ENCODE data around the gene AK9.

AK9 gene

GRCh38 chr6:109454496-109455436 is 236.2 kb downstream of the AK9 start:
- DNase-seq = peak; percentile 73

GRCh38 chr6:109453594-109454495 is 237.2 kb downstream of the AK9 start:
- DNase-seq = peak; percentile 73

- no peak for DNase-seq
Observed at GRCh38 chr6:109453156-109453555, 237.8 kb downstream of the AK9 start.

GRCh38 chr6:109452181-109452580 is 238.8 kb downstream of the AK9 start:
- DNase-seq = no peak

DNA sequence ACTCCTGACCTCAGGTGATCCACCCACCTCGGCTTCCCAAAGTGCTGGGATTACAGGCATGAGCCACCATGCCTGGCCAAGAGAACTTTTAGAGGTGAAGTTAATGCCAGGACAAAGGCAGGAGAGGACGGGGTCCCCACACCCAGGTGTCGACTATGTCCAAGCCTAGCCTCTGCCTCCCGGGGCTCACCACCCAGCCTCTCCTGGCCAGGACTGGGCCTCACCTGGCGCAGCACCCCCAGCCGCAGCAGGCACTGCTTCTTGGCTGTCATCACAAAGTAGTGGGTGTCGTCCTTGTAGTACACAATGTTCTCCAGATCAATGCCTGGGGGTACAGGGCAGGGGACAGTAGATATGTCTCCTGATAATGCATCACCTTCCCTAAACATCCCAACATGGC is 239.6 kb downstream of the AK9 start:
- DNase-seq = no peak

DNA sequence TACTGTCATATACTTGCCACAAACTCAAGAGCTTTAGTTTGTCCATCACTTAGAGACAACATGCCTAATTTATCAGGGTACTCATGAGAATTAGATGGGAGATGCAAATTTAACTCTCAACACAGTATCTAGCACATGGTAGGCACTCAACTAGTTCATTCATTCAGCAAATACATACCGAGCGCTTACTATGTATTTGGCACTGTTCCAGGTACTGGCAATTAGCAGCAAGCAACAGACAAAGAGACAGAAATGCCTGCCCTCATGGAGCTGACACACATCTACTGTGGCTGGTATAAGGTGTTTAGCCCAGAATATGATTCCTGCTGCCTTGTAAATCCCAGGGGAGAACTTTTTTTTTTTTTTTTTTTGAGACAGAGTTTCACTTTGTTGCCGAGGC is 240.2 kb downstream of the AK9 start:
- DNase-seq = no peak

GRCh38 chr6:109449795-109450673 is 241.0 kb downstream of the AK9 start:
- no peak for DNase-seq

DNA sequence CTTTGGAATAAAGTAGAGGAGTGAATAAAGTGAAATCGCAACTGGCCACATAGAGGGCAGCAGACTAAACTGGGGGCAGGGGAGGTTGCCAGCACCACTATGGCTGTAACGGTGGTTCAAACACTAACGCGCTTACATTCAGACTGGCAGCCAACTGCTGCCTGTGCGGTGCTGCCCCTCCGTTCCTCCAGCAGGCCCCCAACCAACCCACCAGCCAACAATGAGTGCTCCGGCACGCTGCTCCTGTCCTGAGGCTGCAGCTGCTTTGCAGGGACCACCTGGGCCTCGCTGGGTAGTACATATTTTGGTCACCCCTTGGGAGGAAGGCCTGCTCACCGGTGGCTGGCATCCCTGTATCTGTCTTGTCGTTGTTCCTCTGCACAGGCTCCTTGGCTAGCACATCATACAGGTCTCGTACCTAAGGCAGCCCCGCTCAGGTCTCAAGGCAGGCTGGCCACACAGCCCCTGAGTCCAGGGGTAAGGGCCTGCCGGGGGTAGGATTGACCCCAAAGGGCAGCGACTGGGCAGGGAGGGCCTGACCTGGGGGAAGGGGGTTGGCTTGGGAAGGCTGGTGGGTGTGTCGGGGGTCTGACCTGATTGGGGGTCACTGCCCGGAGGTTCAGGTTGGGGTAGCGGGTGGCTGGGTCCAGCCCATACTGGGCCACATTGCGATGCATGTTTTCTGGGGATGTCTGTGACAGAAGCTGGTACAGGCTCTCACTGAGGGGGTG is 241.8 kb downstream of the AK9 start:
- DNase-seq = no peak

DNA sequence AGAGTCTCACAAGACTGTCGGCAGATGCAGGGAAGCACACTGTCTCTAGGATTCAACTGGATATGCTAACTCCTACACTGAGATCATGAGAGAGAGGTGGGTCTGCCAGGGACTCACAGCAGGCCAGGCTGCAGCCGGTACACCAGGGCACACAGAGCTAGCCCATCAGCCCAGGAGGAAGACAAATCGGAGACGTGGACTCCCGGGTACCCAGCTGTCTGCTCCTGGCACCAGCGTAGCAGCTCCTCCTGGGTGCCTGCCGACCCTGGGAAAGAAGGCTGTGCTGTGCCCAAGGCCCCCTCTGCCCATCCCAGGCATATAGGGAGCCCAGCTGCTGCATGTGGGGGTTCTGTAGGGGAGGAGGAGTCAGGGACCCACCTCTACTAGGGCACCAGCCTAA is 242.4 kb downstream of the AK9 start:
- no peak for DNase-seq

- DNase-seq = no peak
Observed at GRCh38 chr6:109447878-109448555, 243.0 kb downstream of the AK9 start.

DNA sequence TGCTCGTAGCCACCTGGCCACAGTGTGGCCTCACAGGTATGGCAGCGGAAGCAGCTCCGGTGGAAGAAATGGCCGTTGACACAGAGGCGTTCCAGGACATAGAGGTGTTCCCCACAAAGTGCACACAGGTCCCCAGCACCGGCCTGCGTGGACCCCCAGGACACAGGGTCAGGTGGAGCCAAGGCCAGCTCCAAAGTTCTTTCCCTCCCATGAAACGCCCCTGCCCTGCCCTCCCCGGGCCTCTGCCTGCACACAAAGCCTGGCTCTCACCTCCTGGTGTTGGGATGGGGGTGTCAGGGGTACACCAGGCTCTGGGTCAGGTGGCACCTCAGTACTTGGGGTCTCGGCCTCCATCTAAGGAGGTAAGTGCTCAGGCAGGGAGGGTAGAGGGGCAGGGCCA is 243.9 kb downstream of the AK9 start:
- no peak for DNase-seq

- no peak for DNase-seq
Observed at GRCh38 chr6:109446541-109446940, 244.5 kb downstream of the AK9 start.

- no peak for DNase-seq
Observed at GRCh38 chr6:109446072-109446471, 244.9 kb downstream of the AK9 start.

DNA sequence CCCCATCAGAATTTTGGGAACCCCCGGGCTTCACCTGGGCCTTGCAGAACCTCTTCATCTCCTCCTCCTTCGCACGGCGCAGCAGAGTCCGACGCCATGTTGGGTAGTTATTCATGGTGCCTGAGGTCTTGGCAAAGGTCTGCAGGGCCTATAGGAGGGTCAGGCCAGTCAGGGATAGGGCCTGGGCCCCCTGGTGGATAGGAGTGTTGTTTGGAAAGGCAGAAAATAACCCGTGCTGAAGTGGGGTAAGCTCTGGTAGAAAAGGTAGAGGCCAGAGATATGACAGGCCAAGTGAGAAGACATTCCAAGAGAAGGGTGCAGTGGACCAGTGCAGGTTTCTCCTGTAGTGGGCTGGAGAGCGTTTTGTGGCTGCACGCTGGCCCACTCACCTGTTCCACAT is 245.6 kb downstream of the AK9 start:
- no peak for DNase-seq

DNA sequence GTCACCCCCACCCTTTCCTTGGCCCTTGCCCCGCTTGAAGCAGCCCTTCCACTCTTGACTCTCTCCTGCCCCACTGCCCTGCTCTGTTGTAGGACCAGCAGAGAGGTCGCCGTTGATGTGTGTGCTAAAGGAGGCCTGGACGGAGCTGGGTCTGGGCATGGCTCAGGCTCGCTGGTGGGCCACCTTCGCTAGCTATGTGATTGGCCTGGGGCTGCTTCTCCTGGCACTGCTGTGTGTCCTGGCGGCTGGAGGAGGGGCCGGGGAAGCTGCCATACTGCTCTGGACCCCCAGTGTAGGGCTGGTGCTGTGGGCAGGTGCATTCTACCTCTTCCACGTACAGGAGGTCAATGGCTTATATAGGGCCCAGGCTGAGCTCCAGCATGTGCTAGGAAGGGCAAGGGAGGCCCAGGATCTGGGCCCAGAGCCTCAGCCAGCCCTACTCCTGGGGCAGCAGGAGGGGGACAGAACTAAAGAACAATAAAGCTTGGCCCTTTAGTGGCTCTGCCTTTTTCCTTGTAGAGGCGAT is 247.5 kb downstream of the AK9 start:
- DNase-seq = no peak

Measured in eye (tissue), 1 donor.